IMR-90 (cell line): Measurements from ENCODE around the gene CEP295NL. TPM values are rescaled to one million over a fixed set of nuclear protein-coding genes. Genes with fewer than 3 reads are reported as not detected.
A peak's percentile ranks its signal among the peaks of the same experiment; 100 is the strongest.

Experiments used
- ATAC-seq: fragments of 200-7000 bp; cut with Tn5 transposase; 2 replicates; pipeline ENCODE4 v1.9.1; 2020; ENCODE audit warnings: low read depth, mild to moderate bottlenecking, moderate library complexity
- BruUV-seq: library from RNA; stranded (reverse); fragments of 400-500 nt; replicated peaks from 2 replicates; lab custom pipeline; 2021; lab: Mats Ljungman, UMichigan
- CTCF ChIA-PET: fragments of 300-600 bp; formaldehyde crosslinking; extraction: SDS; loops from one replicate; lab custom pipeline; 2021; ENCODE audit warnings: antibody characterized with exemption; lab: Yijun Ruan, JAX
- POLR2A ChIA-PET: fragments of 300-600 bp; sonication (Branson Sonifier 250); formaldehyde crosslinking; loops from one replicate; lab custom pipeline; 2022; ENCODE audit warnings: antibody characterized with exemption; ENCODE audit not compliant: unreplicated experiment; lab: Charles Lee
- DNase-seq: peaks from one replicate; pipeline ENCODE4 v3.0.0; 2013
- H2AFZ ChIP-seq: replicated peaks from 2 replicates; pipeline ENCODE3; 2013; ENCODE audit warnings: low read length, mild to moderate bottlenecking; ENCODE audit not compliant: poor library complexity
- H2AK5ac ChIP-seq: 2 replicates; pipeline ENCODE4 v1.6.1; 2013; ENCODE audit warnings: low read depth, low read length, inconsistent platforms
- H2AK9ac ChIP-seq: replicated peaks from 2 replicates; pipeline ENCODE3; 2013; ENCODE audit warnings: mild to moderate bottlenecking, low read depth, low read length, moderate library complexity; ENCODE audit not compliant: poor library complexity
- H2BK120ac ChIP-seq: 2 replicates; pipeline ENCODE4 v1.6.1; 2013; ENCODE audit warnings: low read depth, low read length, inconsistent platforms
- H2BK15ac ChIP-seq: 3 replicates; pipeline ENCODE4 v1.6.1; 2013; ENCODE audit warnings: low read depth, low read length, inconsistent platforms
- H2BK20ac ChIP-seq: 2 replicates; pipeline ENCODE4 v1.6.1; 2013; ENCODE audit warnings: low read depth, mild to moderate bottlenecking, inconsistent platforms, low read length, moderate library complexity
- H2BK5ac ChIP-seq: 2 replicates; pipeline ENCODE4 v1.6.1; 2013; ENCODE audit warnings: mild to moderate bottlenecking, low read depth, low read length, inconsistent platforms; ENCODE audit not compliant: poor library complexity, severe bottlenecking
- H3K14ac ChIP-seq: replicated peaks from 2 replicates; pipeline ENCODE4 v1.6.1; 2013; ENCODE audit warnings: low read depth, low read length, inconsistent platforms
- H3K18ac ChIP-seq: 2 replicates; pipeline ENCODE4 v1.6.1; 2013; ENCODE audit warnings: low read depth, low read length, control low read depth
- H3K23ac ChIP-seq: 2 replicates; pipeline ENCODE4 v1.6.1; 2013; ENCODE audit warnings: low read depth, low read length, inconsistent platforms
- H3K27ac ChIP-seq: 2 replicates; pipeline ENCODE4 v1.5.1; 2013; ENCODE audit warnings: mild to moderate bottlenecking, control low read depth, low read length; ENCODE audit not compliant: insufficient read depth
- H3K27me3 ChIP-seq: 2 replicates; pipeline ENCODE4 v1.6.1; 2013; ENCODE audit warnings: low read length; ENCODE audit not compliant: control insufficient read depth, insufficient read depth
- H3K36me3 ChIP-seq: 2 replicates; pipeline ENCODE4 v1.6.1; 2013; ENCODE audit warnings: low read length, mixed read lengths; ENCODE audit not compliant: control insufficient read depth, insufficient read depth
- H3K4ac ChIP-seq: 2 replicates; pipeline ENCODE4 v1.6.1; 2013; ENCODE audit warnings: low read depth, low read length, inconsistent platforms
- H3K4me1 ChIP-seq: 2 replicates; pipeline ENCODE4 v1.6.1; 2013; ENCODE audit warnings: low read length, mixed read lengths; ENCODE audit not compliant: control insufficient read depth, insufficient read depth
- H3K4me2 ChIP-seq: 2 replicates; pipeline ENCODE4 v1.6.1; 2013; ENCODE audit warnings: low read depth, mild to moderate bottlenecking, control low read depth, low read length, moderate library complexity
- H3K4me3 ChIP-seq: 2 replicates; pipeline ENCODE4 v1.5.1; 2013; ENCODE audit warnings: low read depth, mild to moderate bottlenecking, control low read depth, low read length, moderate library complexity; ENCODE audit not compliant: insufficient read depth
- H3K56ac ChIP-seq: 2 replicates; pipeline ENCODE4 v1.6.1; 2013; ENCODE audit warnings: low read length, inconsistent platforms; ENCODE audit not compliant: insufficient read depth; ENCODE audit errors: extremely low read depth
- H3K79me1 ChIP-seq, 2 experiments: 2 replicates each; pipeline ENCODE4 v1.6.1; 2013; ENCODE audit warnings: low read length in 2 of 2, inconsistent platforms in 1 of 2, low read depth in 1 of 2
- H3K9ac ChIP-seq: 2 replicates; pipeline ENCODE4 v1.6.1; 2013; ENCODE audit warnings: low read depth, low read length, control low read depth
- H3K9me1 ChIP-seq: 2 replicates; pipeline ENCODE4 v1.6.1; 2013; ENCODE audit warnings: low read length, inconsistent platforms; ENCODE audit not compliant: insufficient read depth
- H3K9me3 ChIP-seq: 2 replicates; pipeline ENCODE4 v1.6.1; 2013; ENCODE audit warnings: low read length; ENCODE audit not compliant: control insufficient read depth, insufficient read depth
- H4K20me1 ChIP-seq: 2 replicates; pipeline ENCODE4 v1.6.1; 2013; ENCODE audit warnings: low read length, inconsistent platforms; ENCODE audit not compliant: insufficient read depth
- H4K5ac ChIP-seq: 2 replicates; pipeline ENCODE4 v1.6.1; 2013; ENCODE audit warnings: mild to moderate bottlenecking, low read depth, low read length, control low read depth
- H4K8ac ChIP-seq, 2 experiments: 2 replicates each; pipeline ENCODE4 v1.6.1; 2013; ENCODE audit warnings: low read depth in 2 of 2, low read length in 2 of 2, control low read depth in 1 of 2, inconsistent platforms in 1 of 2
- H4K91ac ChIP-seq: 2 replicates; pipeline ENCODE4 v1.6.1; 2013; ENCODE audit warnings: low read depth, low read length, inconsistent platforms; ENCODE audit not compliant: insufficient read depth
- CEBPB ChIP-seq: IDR thresholded peaks from 2 replicates; pipeline ENCODE4 v1.6.1; 2012; ENCODE audit warnings: low read depth, low read length, improper control_type of control experiment
- CHD1 ChIP-seq: IDR thresholded peaks from 2 replicates; pipeline ENCODE4 v1.6.1; 2012; ENCODE audit warnings: low read depth, low read length, improper control_type of control experiment
- CTCF ChIP-seq: conservative IDR thresholded peaks from 2 replicates; pipeline ENCODE4 v1.5.1; 2012; ENCODE audit warnings: mild to moderate bottlenecking, low read depth, low read length, improper control_type of control experiment
- ELK1 ChIP-seq: fragments of 150-350 bp; IDR thresholded peaks from 2 replicates; pipeline ENCODE4 v1.6.1; 2016; ENCODE audit warnings: low read depth, mild to moderate bottlenecking, low read length, moderate library complexity, borderline replicate concordance
- MAFK ChIP-seq: IDR thresholded peaks from 2 replicates; pipeline ENCODE4 v1.6.1; 2012; ENCODE audit warnings: low read depth, low read length, improper control_type of control experiment
- MAZ ChIP-seq: IDR thresholded peaks from 2 replicates; pipeline ENCODE4 v1.6.1; 2012; ENCODE audit warnings: low read depth, mild to moderate bottlenecking, low read length, improper control_type of control experiment, moderate library complexity, borderline replicate concordance
- MXI1 ChIP-seq: IDR thresholded peaks from 2 replicates; pipeline ENCODE4 v1.6.1; 2012; ENCODE audit warnings: low read depth, mild to moderate bottlenecking, low read length, moderate library complexity, borderline replicate concordance
- POLR2A ChIP-seq: IDR thresholded peaks from 2 replicates; pipeline ENCODE4 v1.6.1; 2012; ENCODE audit warnings: mild to moderate bottlenecking, low read depth, low read length
- RAD21 ChIP-seq: IDR thresholded peaks from 2 replicates; pipeline ENCODE4 v1.6.1; 2012; ENCODE audit warnings: low read length, improper control_type of control experiment
- RCOR1 ChIP-seq: IDR thresholded peaks from 2 replicates; pipeline ENCODE4 v1.6.1; 2012; ENCODE audit warnings: mild to moderate bottlenecking, low read length, improper control_type of control experiment; ENCODE audit not compliant: insufficient replicate concordance
- RFX5 ChIP-seq: IDR thresholded peaks from 2 replicates; pipeline ENCODE4 v1.8.0; 2012; ENCODE audit warnings: low read depth, mild to moderate bottlenecking, low read length, moderate library complexity
- SMC3 ChIP-seq: fragments of 150-350 bp; IDR thresholded peaks from 2 replicates; pipeline ENCODE4 v1.6.1; 2016; ENCODE audit warnings: low read depth, mild to moderate bottlenecking, antibody characterized with exemption, low read length, moderate library complexity
- USF2 ChIP-seq: fragments of 150-350 bp; IDR thresholded peaks from 2 replicates; pipeline ENCODE4 v1.6.1; 2017; ENCODE audit warnings: mild to moderate bottlenecking, antibody characterized with exemption, low read length, low read depth
- WGBS, 2 experiments: methylation state at CpG; one replicate each; pipeline versions ENCODE4 v1.1.5 to v1.1.7; 2013; ENCODE audit warnings: missing lambda C conversion rate in 2 of 2; ENCODE audit not compliant: insufficient read length in 1 of 2; ENCODE audit errors: extremely low coverage in 2 of 2; 5-methylcytosine and 5-hydroxymethylcytosine counted together
- dilution Hi-C: fragments of 300-500 bp; cut with HindIII; formaldehyde crosslinking; loops from one replicate; pipeline ENCODE4 v1.14.3; 2018; ENCODE audit warnings: low sequenced_read_pairs; ENCODE audit not compliant: unreplicated experiment
- in situ Hi-C: fragments of 300-500 bp; cut with MboI; formaldehyde crosslinking; loops from 3 replicates; pipeline ENCODE4 v1.14.3; 2019; ENCODE audit warnings: low sequenced_read_pairs, inconsistent platforms, mixed read lengths
- intact Hi-C: fragments of 100-400 bp; cut with micrococcal nuclease; formaldehyde crosslinking; loops from 2 replicates; pipeline ENCODE4 v1.10.0; 2022
- polyA plus RNA-seq, 3 experiments: library from polyadenylated mRNA; depleted of rRNA; stranded (reverse); fragments of >200 nt; gene quantifications; 2 replicates each; pipeline ENCODE4 v1.2.3, GENCODE V29; 2012; ENCODE audit warnings: low replicate concordance in 1 of 3
- total RNA-seq: library from RNA; depleted of rRNA; stranded (reverse); fragments of >200 nt; gene quantifications from 2 replicates; pipeline ENCODE4 v1.2.3, GENCODE V29; 2012

Gene CEP295NL
- total and polyA plus RNA-seq, 2 of the 4 experiments (the other 2 are of a cell fraction) = 0.31 to 0.72 TPM

- Histone ChIP-seq H3K27me3 (no peaks in the 10 kb centered on the region), H3K4ac (peak within 1 kb of the TSS; percentile 87), H3K23ac (peak within 1 kb of the TSS; percentile 99), H3K9ac (peak within 1 kb of the TSS; percentile 89), H2AK5ac (peak within 1 kb of the TSS; percentile 93), H3K36me3 (peaks cover 15% of the 10 kb centered on the region), H2AK9ac (peak within 1 kb of the TSS; percentile 98), H3K18ac (peak within 1 kb of the TSS; percentile 63), H2BK120ac (peak within 1 kb of the TSS; percentile 57), H2AFZ (peak within 1 kb of the TSS; percentile 96), H2BK20ac (no peak within 1 kb of the TSS), H3K14ac (peak within 1 kb of the TSS; percentile 98), H3K4me2 (peak within 1 kb of the TSS; percentile 88), H4K20me1 (peaks cover 32% of the 10 kb centered on the region), H4K5ac (peak within 1 kb of the TSS; percentile 74), H4K8ac (peak within 1 kb of the TSS; percentile 67 to 88), H2BK15ac (no peak within 1 kb of the TSS; the same call in 2 of the 3 replicates), H3K56ac (peak within 1 kb of the TSS; percentile 88), H4K91ac (peak within 1 kb of the TSS; percentile 77), H2BK5ac (peak within 1 kb of the TSS; percentile 52), H3K79me1 (peaks cover 13 to 40% of the 10 kb centered on the region in 2 experiments), H3K9me3 (no peaks in the 10 kb centered on the region), H3K9me1 (peaks cover 19% of the 10 kb centered on the region), H3K27ac (peak within 1 kb of the TSS; percentile 87), H3K4me3 (peak within 1 kb of the TSS; percentile 81), H3K4me1 (peaks cover 11% of the 10 kb centered on the region)
- POLR2A ChIA-PET = interaction anchor here (0.5 to 0.8 kb wide), 2 partner anchors 15 to 472 kb away, joined by 3 to 5 read pairs; no protein-coding TSS in a partner anchor
- intact Hi-C loops = no loop called here
- in situ Hi-C loops = no loop called here
- DNase-seq (peak; percentile 99), ATAC-seq (peak; percentile 92)
- 0% methylated on average over 33 of the region's 74 CpGs; no CpG with 5 or more reads in 1 of the 2 experiments for WGBS, 2 experiments
- dilution Hi-C loops = no loop called here
- CTCF ChIA-PET = no interaction called here
- no TSS peak for BruUV-seq
- TF ChIP-seq MXI1 (peak; percentile 96), ELK1 (no peak), SMC3 (no peak), RAD21 (no peak), MAFK (no peak), USF2 (peak; percentile 90), RFX5 (no peak), CHD1 (no peak), POLR2A (peak; percentile 87; the same call in 1 of the 2 replicates), MAZ (peak; percentile 93; the same call in 1 of the 2 replicates), CEBPB (peak; percentile 96), RCOR1 (peak; percentile 19), CTCF (no peak)
These were observed 62.0 kb downstream of the CEP295NL start, which contains the start of gene USP36 for GRCh38 chr17:78840780-78841611. Gene USP36 (minus strand): TSS chr17:78840814. CDS start chr17:78836363, 4,451 bp downstream.
